Body of pancreas (tissue), 4 donors: ENCODE data around the gene PPP2R5C.
A peak's percentile ranks its signal among the peaks of the same experiment; 100 is the strongest.

Experiments used
- POLR2A ChIP-seq, 3 donors: fragments of 450-650 bp; IDR thresholded peaks; one replicate each; pipeline ENCODE4 v1.6.1; 2016; ENCODE audit warnings: antibody characterized with exemption in 3 of 3, mild to moderate bottlenecking in 2 of 3
- TF ChIP-seq, protein P1 (sequence below), 7 experiments: fragments of 450-650 bp in 4 of 7; fragments of 200-600 bp in 3 of 7; sonication (generic) in 3 of 7; IDR thresholded peaks; one replicate each; pipeline ENCODE4 v1.5.1; 2016 to 2019; ENCODE audit warnings: antibody characterized with exemption in 7 of 7

DNA sequence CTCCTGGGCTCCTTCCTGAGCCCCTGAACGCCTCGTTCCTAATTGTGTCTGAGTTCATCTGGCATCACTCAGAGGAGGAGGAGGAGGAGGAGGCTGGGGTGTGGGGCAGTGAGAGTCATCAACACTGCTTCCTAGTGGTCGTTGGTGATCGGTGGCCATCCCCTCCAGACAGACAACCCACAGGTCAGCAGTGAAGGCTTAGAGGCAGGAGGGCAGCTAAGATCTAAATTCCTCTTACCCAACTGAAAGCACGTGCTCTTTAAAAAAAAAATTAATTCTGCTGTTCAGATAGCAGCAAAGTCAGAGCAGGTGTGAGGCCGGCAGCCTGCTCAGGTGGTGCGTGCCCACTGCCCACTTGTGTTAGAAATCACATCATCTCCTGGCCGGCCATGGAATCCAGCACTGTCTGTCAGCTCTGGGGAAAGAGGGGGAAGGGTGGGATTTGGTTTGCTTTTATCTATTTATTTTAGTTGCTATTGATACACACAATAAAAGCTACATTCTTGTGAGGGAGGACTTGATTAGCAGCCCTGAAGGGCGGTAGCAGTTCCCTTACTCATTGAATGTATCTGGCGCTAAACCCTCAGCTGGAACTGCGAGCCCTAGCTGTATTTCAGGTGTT is 46.6 kb downstream of the PPP2R5C start:
- TF ChIP-seq, protein P1, sequence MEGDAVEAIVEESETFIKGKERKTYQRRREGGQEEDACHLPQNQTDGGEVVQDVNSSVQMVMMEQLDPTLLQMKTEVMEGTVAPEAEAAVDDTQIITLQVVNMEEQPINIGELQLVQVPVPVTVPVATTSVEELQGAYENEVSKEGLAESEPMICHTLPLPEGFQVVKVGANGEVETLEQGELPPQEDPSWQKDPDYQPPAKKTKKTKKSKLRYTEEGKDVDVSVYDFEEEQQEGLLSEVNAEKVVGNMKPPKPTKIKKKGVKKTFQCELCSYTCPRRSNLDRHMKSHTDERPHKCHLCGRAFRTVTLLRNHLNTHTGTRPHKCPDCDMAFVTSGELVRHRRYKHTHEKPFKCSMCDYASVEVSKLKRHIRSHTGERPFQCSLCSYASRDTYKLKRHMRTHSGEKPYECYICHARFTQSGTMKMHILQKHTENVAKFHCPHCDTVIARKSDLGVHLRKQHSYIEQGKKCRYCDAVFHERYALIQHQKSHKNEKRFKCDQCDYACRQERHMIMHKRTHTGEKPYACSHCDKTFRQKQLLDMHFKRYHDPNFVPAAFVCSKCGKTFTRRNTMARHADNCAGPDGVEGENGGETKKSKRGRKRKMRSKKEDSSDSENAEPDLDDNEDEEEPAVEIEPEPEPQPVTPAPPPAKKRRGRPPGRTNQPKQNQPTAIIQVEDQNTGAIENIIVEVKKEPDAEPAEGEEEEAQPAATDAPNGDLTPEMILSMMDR (IDR thresholded peaks at IDR 0.05), result peak in 1 of 7 experiments; percentile 4
- peak in 2 of 3 donors; percentile 48 to 57 for TF ChIP-seq POLR2A (IDR thresholded peaks at IDR 0.05)
